OCI-LY1 (cell line): Measurements from ENCODE around the gene MED13L.

Experiments used
- EZH2 ChIP-seq: fragments of 200-600 bp; sonication (generic), shearing (Covaris generic); IDR thresholded peaks from 2 replicates; pipeline ENCODE4 v1.8.0; 2017; ENCODE audit warnings: borderline replicate concordance, mixed run types, mild to moderate bottlenecking, antibody characterized with exemption, low read length, moderate library complexity, mixed read lengths
- TF ChIP-seq, protein P1 (sequence below): fragments of 200-600 bp; sonication (generic), shearing (Covaris generic); IDR thresholded peaks from 2 replicates; pipeline ENCODE4 v1.5.1; 2017; ENCODE audit warnings: mild to moderate bottlenecking, antibody characterized with exemption, low read length, moderate library complexity, mixed read lengths

DNA sequence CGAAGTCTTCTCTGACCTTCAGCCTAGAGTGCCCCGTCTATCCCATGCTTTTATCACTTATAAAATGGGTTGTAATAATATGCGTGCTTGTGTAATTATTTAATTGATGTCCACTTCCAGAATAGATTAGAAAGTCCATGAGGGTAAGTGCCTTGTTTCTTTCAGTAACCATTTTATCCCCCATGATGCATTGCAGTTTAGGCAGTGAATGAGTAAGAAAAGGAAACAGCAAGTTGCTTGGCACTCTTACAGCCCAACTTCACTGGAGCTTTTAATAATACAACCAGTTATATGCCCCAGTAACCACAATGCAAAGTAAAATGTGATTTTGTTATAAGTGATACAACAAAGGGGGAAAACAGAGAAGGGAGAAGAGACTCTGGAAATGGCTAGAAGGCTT lies 287.3 kb downstream of the MED13L start:
- TF ChIP-seq, protein P1, sequence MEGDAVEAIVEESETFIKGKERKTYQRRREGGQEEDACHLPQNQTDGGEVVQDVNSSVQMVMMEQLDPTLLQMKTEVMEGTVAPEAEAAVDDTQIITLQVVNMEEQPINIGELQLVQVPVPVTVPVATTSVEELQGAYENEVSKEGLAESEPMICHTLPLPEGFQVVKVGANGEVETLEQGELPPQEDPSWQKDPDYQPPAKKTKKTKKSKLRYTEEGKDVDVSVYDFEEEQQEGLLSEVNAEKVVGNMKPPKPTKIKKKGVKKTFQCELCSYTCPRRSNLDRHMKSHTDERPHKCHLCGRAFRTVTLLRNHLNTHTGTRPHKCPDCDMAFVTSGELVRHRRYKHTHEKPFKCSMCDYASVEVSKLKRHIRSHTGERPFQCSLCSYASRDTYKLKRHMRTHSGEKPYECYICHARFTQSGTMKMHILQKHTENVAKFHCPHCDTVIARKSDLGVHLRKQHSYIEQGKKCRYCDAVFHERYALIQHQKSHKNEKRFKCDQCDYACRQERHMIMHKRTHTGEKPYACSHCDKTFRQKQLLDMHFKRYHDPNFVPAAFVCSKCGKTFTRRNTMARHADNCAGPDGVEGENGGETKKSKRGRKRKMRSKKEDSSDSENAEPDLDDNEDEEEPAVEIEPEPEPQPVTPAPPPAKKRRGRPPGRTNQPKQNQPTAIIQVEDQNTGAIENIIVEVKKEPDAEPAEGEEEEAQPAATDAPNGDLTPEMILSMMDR = no peak
- no peak for TF ChIP-seq EZH2
